Lower leg skin (tissue), 4 donors: Measurements from ENCODE around the gene TTC7B. TPM values are rescaled to one million over a fixed set of nuclear protein-coding genes. Genes with fewer than 3 reads are reported as not detected.

Experiments
- DNase-seq, 2 donors: peaks; one replicate each; pipeline ENCODE4 v3.0.0-alpha.2; 2019; ENCODE audit warnings: low spot score in 2 of 2
- H3K4me3 ChIP-seq: fragments of 200-600 bp; sonication (generic); 2 replicates; pipeline ENCODE4 v1.5.1; 2017; ENCODE audit warnings: mild to moderate bottlenecking, low read depth; ENCODE audit not compliant: poor library complexity, severe bottlenecking
- CTCF ChIP-seq, 3 donors: fragments of 450-650 bp; IDR thresholded peaks; one replicate each; pipeline ENCODE4 v1.5.1; 2016; ENCODE audit warnings: antibody characterized with exemption in 3 of 3, mild to moderate bottlenecking in 3 of 3, moderate library complexity in 2 of 3
- POLR2A ChIP-seq, 2 donors: fragments of 450-650 bp; IDR thresholded peaks; one replicate each; pipeline ENCODE4 v1.6.1; 2016 to 2017; ENCODE audit warnings: antibody characterized with exemption in 2 of 2, mild to moderate bottlenecking in 1 of 2, moderate library complexity in 1 of 2
- WGBS, 2 donors: methylation state at CpG; one replicate each; pipeline ENCODE4 v1.1.5; 2018; 5-methylcytosine and 5-hydroxymethylcytosine counted together
- intact Hi-C: fragments of 100-400 bp; cut with DNase I; formaldehyde crosslinking; loops from one replicate; pipeline ENCODE4 v1.15.0; 2023; ENCODE audit warnings: low total_unique reads
- total RNA-seq, 4 donors: library from RNA; depleted of rRNA; stranded (reverse); fragments of >200 nt; gene quantifications; one replicate each; pipeline ENCODE4 v1.1.0, GENCODE V29; 2016

Gene TTC7B
- total RNA-seq, 4 donors from 2014 or later, result 10.3 to 28.7 (median 20.2) TPM

GRCh38 chr14:90698379-90698869 lies 117.8 kb downstream of the TTC7B start:
- intact Hi-C loops, result loop anchor here (10.0 kb wide), 2 partner anchors 294 to 394 kb away; no protein-coding TSS in a partner anchor
- 41 to 47% methylated on average over 7 of the region's 7 CpGs for WGBS, 2 donors
- H3K4me3 ChIP-seq, result no peak overlapping the region
- TF ChIP-seq CTCF (IDR thresholded peaks at IDR 0.05) (no peak), POLR2A (IDR thresholded peaks at IDR 0.05) (no peak)
- DNase-seq, result peak; percentile 36 to 91

- peak; percentile 77 to 96 for DNase-seq
- no peak overlapping the region for H3K4me3 ChIP-seq
- WGBS, 2 donors, result 17 to 22% methylated on average over 15 of the region's 15 CpGs
- TF ChIP-seq POLR2A (IDR thresholded peaks at IDR 0.05) (no peak), CTCF (IDR thresholded peaks at IDR 0.05) (peak in 1 of 3 donors; percentile 83)
- intact Hi-C loops, result loop anchor here (10.0 kb wide), 2 partner anchors 293 to 393 kb away; no protein-coding TSS in a partner anchor
Measured at GRCh38 chr14:90697577-90698206, 118.5 kb downstream of the TTC7B start.

- WGBS, 2 donors, result 55 to 62% methylated on average over 2 of the region's 2 CpGs
- TF ChIP-seq POLR2A (IDR thresholded peaks at IDR 0.05) (no peak), CTCF (IDR thresholded peaks at IDR 0.05) (no peak)
- no peak for DNase-seq
- no peak overlapping the region for H3K4me3 ChIP-seq
- intact Hi-C loops, result loop anchor here (10.0 kb wide), 2 partner anchors 292 to 392 kb away; no protein-coding TSS in a partner anchor
Measured at GRCh38 chr14:90697132-90697531, 119.1 kb downstream of the TTC7B start.

- intact Hi-C loops, result loop anchor here (10.0 kb wide), 2 partner anchors 292 to 392 kb away; no protein-coding TSS in a partner anchor
- no peak for DNase-seq
Measured at GRCh38 chr14:90696720-90697119, 119.5 kb downstream of the TTC7B start.

GRCh38 chr14:90695997-90696660 lies 120.1 kb downstream of the TTC7B start:
- intact Hi-C loops, result loop anchor here (10.0 kb wide), 2 partner anchors 291 to 391 kb away; no protein-coding TSS in a partner anchor
- TF ChIP-seq CTCF (IDR thresholded peaks at IDR 0.05), result no peak
- no peak for TF ChIP-seq POLR2A (IDR thresholded peaks at IDR 0.05)
- DNase-seq, result no peak
- H3K4me3 ChIP-seq, result no peak overlapping the region
- 60 to 63% methylated on average over 11 of the region's 12 CpGs for WGBS, 2 donors

More at GRCh38 chr14:90696720-90697119, 119.5 kb downstream of the TTC7B start:
- 49 to 51% methylated on average over 4 of the region's 4 CpGs for WGBS, 2 donors
- H3K4me3 ChIP-seq, result no peak overlapping the region
- TF ChIP-seq POLR2A (IDR thresholded peaks at IDR 0.05) (no peak), CTCF (IDR thresholded peaks at IDR 0.05) (no peak)
